ENCODE results near the gene OR52K2.
"Not testable (repeated sequence)": the region's sequence is repeated elsewhere in the genome, so short reads cannot be mapped to it uniquely, and the experiment has no call there.

OR52K2 gene

GRCh38 chr11:4466131-4466870, 17.2 kb downstream of the OR52K2 start:
- Histone ChIP-seq H3K9ac (ENCODE audit: insufficient read length) (no peak overlapping the region), H3K36me3 (ENCODE audit: insufficient read depth, low read length) (no peaks in the 10 kb centered on the region), H3K9me3 (ENCODE audit: low read depth, low read length) (no peaks in the 10 kb centered on the region), H3K4me3 (no peak overlapping the region), H3K27ac (no peak overlapping the region)
- TF ChIP-seq FOXP2 (optimal IDR thresholded peaks at IDR 0.05; ENCODE audit: control extremely low read depth, extremely low read length, insufficient read depth) = no peak
- TF ChIP-seq POLR2AphosphoS5 (IDR thresholded peaks at IDR 0.05; ENCODE audit: borderline replicate concordance, low read depth, low read length) = no peak
- no peak for TF ChIP-seq EZH2 (IDR thresholded peaks at IDR 0.05)
- no peak for DNase-seq (ENCODE audit: low read depth, low spot score)

- DNase-seq (ENCODE audit: low read depth, low spot score) = no peak
Observed at GRCh38 chr11:4466871-4467442, 17.9 kb downstream of the OR52K2 start.

GRCh38 chr11:4467811-4468606, 18.9 kb downstream of the OR52K2 start:
- no peak for TF ChIP-seq EZH2 (IDR thresholded peaks at IDR 0.05)
- no peak for TF ChIP-seq POLR2AphosphoS5 (IDR thresholded peaks at IDR 0.05; ENCODE audit: borderline replicate concordance, low read depth, low read length)
- no peak for TF ChIP-seq FOXP2 (optimal IDR thresholded peaks at IDR 0.05; ENCODE audit: control extremely low read depth, extremely low read length, insufficient read depth)
- H3K9me3 ChIP-seq (ENCODE audit: low read depth, low read length) = no peaks in the 10 kb centered on the region
- H3K36me3 ChIP-seq (ENCODE audit: insufficient read depth, low read length) = no peaks in the 10 kb centered on the region
- H3K9ac ChIP-seq (ENCODE audit: insufficient read length) = no peak overlapping the region
- H3K4me3 ChIP-seq = no peak overlapping the region
- no peak overlapping the region for H3K27ac ChIP-seq
- no peak for DNase-seq (ENCODE audit: low read depth, low spot score)

More at GRCh38 chr11:4466871-4467442, 17.9 kb downstream of the OR52K2 start:
- no peak overlapping the region for H3K9ac ChIP-seq (ENCODE audit: insufficient read length)
- TF ChIP-seq POLR2AphosphoS5 (IDR thresholded peaks at IDR 0.05; ENCODE audit: borderline replicate concordance, low read depth, low read length) (no peak), EZH2 (IDR thresholded peaks at IDR 0.05) (no peak), FOXP2 (optimal IDR thresholded peaks at IDR 0.05; ENCODE audit: control extremely low read depth, extremely low read length, insufficient read depth) (no peak)
- H3K4me3 ChIP-seq = no peak overlapping the region
- no peak overlapping the region for H3K27ac ChIP-seq
- H3K9me3 ChIP-seq (ENCODE audit: low read depth, low read length) = no peaks in the 10 kb centered on the region
- H3K36me3 ChIP-seq (ENCODE audit: insufficient read depth, low read length) = no peaks in the 10 kb centered on the region

- no peaks in the 10 kb centered on the region for H3K36me3 ChIP-seq (ENCODE audit: insufficient read depth, low read length)
- H3K9me3 ChIP-seq (ENCODE audit: low read depth, low read length) = no peaks in the 10 kb centered on the region
- no peak for DNase-seq (ENCODE audit: low read depth, low spot score)
- H3K9ac ChIP-seq (ENCODE audit: insufficient read length) = no peak overlapping the region
- H3K27ac ChIP-seq = no peak overlapping the region
- H3K4me3 ChIP-seq = no peak overlapping the region
- TF ChIP-seq POLR2AphosphoS5 (IDR thresholded peaks at IDR 0.05; ENCODE audit: borderline replicate concordance, low read depth, low read length) = no peak
- no peak for TF ChIP-seq EZH2 (IDR thresholded peaks at IDR 0.05)
- TF ChIP-seq FOXP2 (optimal IDR thresholded peaks at IDR 0.05; ENCODE audit: control extremely low read depth, extremely low read length, insufficient read depth) = no peak
Observed at GRCh38 chr11:4479644-4480043, 30.5 kb downstream of the OR52K2 start.

- H3K27ac ChIP-seq = no peak overlapping the region
- H3K9me3 ChIP-seq (ENCODE audit: low read depth, low read length) = no peaks in the 10 kb centered on the region
- H3K36me3 ChIP-seq (ENCODE audit: insufficient read depth, low read length) = no peaks in the 10 kb centered on the region
- TF ChIP-seq FOXP2 (optimal IDR thresholded peaks at IDR 0.05; ENCODE audit: control extremely low read depth, extremely low read length, insufficient read depth) (no peak), EZH2 (IDR thresholded peaks at IDR 0.05) (no peak)
- DNase-seq (ENCODE audit: low read depth, low spot score) = no peak
- no peak overlapping the region for H3K9ac ChIP-seq (ENCODE audit: insufficient read length)
- H3K4me3 ChIP-seq = no peak overlapping the region
Observed at GRCh38 chr11:4480577-4481239, 31.6 kb downstream of the OR52K2 start.

- Histone ChIP-seq H3K9ac (ENCODE audit: insufficient read length) (no peak overlapping the region), H3K27ac (no peak overlapping the region), H3K36me3 (ENCODE audit: insufficient read depth, low read length) (no peaks in the 10 kb centered on the region), H3K9me3 (ENCODE audit: low read depth, low read length) (no peaks in the 10 kb centered on the region), H3K4me3 (no peak overlapping the region)
- DNase-seq (ENCODE audit: low read depth, low spot score) = no peak
- TF ChIP-seq POLR2AphosphoS5 (IDR thresholded peaks at IDR 0.05; ENCODE audit: borderline replicate concordance, low read depth, low read length) (no peak), EZH2 (IDR thresholded peaks at IDR 0.05) (no peak), FOXP2 (optimal IDR thresholded peaks at IDR 0.05; ENCODE audit: control extremely low read depth, extremely low read length, insufficient read depth) (no peak)
Observed at GRCh38 chr11:4481240-4481582, 32.1 kb downstream of the OR52K2 start.

- Histone ChIP-seq H3K9me3 (ENCODE audit: low read depth, low read length) (no peaks in the 10 kb centered on the region), H3K4me3 (no peak within 1 kb of the TSS), H3K36me3 (ENCODE audit: insufficient read depth, low read length) (no peaks in the 10 kb centered on the region), H3K9ac (ENCODE audit: insufficient read length) (no peak within 1 kb of the TSS), H3K27ac (no peak within 1 kb of the TSS)
- DNase-seq (ENCODE audit: low read depth, low spot score) = no peak
- TF ChIP-seq POLR2AphosphoS5 (IDR thresholded peaks at IDR 0.05; ENCODE audit: borderline replicate concordance, low read depth, low read length) (no peak), EZH2 (IDR thresholded peaks at IDR 0.05) (no peak), FOXP2 (optimal IDR thresholded peaks at IDR 0.05; ENCODE audit: control extremely low read depth, extremely low read length, insufficient read depth) (no peak)
Observed at GRCh38 chr11:4482445-4482844, 33.4 kb downstream of the OR52K2 start, which contains the start of gene OR52K1. OR52K1 (plus strand) TSS chr11:4482646; CDS start chr11:4488901, 6,255 bp downstream.

GRCh38 chr11:4484310-4484709, 35.2 kb downstream of the OR52K2 start:
- Histone ChIP-seq H3K9ac (ENCODE audit: insufficient read length) (no peak overlapping the region), H3K36me3 (ENCODE audit: insufficient read depth, low read length) (no peaks in the 10 kb centered on the region), H3K9me3 (ENCODE audit: low read depth, low read length) (no peaks in the 10 kb centered on the region), H3K27ac (no peak overlapping the region), H3K4me3 (no peak overlapping the region)
- DNase-seq (ENCODE audit: low read depth, low spot score) = no peak
- TF ChIP-seq POLR2AphosphoS5 (IDR thresholded peaks at IDR 0.05; ENCODE audit: borderline replicate concordance, low read depth, low read length) (no peak), EZH2 (IDR thresholded peaks at IDR 0.05) (no peak)

GRCh38 chr11:4491405-4491804, 42.3 kb downstream of the OR52K2 start:
- H3K36me3 ChIP-seq (ENCODE audit: insufficient read depth, low read length); H3K9ac ChIP-seq (ENCODE audit: insufficient read length); H3K4me3 ChIP-seq; DNase-seq (ENCODE audit: low read depth, low spot score); H3K27ac ChIP-seq; H3K9me3 ChIP-seq (ENCODE audit: low read depth, low read length): not testable (repeated sequence)

Measured in SK-N-MC (cell line).